ENCODE data around the gene ARHGEF10L. TPM values are rescaled to one million over a fixed set of nuclear protein-coding genes. Genes with fewer than 3 reads are reported as not detected.

Gene ARHGEF10L
- polyA plus RNA-seq, 12 donors, result 15.6 to 29.2 (median 19.0) TPM; not detected in 1

DNA sequence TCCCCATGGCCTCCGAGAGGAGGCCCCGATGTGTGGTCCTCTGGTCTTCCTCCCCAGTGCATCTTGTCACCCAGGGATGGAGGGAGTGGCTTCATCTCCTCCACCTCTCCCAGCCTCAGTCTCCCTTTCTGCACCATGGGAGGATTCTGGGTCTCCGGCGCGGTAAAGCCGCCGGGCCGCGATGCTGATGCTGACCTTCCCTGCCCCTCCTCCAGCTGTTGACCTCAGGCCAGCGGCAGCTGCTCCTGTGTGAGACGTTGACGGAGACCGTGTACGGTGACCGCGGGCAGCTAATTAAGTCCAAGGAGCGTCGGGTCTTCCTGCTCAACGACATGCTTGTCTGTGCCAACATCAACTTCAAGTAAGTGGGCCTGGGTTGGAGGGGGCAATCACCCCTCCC is 92.6 kb downstream of the ARHGEF10L start:
- DNase-seq, result no peak

DNA sequence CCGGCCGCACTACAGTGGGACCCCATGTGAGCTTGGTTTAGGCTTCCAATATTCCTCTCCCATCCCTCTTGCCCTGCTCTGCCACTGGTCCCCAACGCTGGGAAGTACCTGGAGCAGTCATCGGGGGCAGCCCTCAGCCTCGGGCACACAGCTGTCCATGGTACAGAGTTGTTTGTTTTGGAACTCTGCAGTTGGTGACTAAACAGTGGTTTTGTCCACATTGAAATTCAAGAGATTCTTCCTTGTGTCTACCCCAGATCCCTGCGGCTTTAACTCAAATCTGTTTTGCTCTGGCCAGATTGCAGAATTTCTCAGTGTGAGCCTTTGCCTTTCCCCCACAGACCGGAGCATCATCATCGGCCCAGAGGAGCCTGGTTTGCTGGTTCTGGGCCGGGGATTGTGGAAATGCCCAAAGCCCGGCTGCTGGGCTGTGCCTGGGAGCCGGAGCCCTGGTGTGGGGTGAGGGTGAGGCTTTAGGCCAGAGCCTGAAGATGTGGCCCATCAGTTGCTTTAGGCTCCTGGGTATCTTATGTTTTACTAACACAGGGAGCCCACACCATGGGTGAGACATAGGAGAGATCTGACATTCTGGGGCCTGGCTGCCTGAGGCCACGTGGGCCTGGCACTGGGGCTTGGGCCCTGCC is 93.2 kb downstream of the ARHGEF10L start:
- no peak for DNase-seq

DNA sequence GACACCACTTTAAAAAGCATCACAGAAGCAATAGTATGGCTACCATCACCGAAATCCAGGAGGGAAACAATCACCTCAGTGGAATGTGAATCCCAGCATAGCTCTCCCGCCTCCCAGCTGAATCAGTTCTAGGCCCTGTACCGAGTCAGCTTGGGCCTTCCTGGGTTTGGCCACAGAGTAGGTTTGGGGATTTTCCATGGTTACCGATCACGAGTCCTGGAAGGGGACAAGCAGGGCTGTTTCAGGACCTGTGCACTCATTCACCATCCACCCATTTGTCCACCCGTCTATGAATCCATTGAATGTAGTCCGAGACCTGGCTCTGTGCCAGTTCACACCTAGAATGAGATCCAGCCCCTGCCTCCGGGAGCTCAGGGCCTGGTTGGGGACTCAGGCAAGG is 94.2 kb downstream of the ARHGEF10L start:
- DNase-seq, result no peak

DNA sequence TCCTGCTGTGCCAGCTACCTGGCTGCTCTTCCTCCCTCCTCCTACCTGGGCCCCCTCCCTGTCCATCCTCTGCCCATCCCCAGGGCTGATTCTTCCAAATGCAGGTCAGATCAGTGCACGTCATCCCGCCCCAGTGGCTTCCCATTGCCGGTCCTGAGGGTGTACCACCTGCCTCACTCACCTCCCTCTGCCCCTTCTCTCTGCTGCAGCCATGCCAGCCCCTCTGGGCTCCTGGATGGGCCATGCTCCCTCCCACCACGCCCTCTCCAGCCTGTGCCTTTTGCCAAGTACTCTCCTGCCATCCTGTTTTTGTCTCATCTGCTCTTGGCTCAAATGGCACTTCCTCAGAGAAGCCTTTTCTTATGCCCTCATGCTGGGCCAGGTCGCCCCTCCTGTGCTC is 95.8 kb downstream of the ARHGEF10L start:
- DNase-seq, result no peak

DNA sequence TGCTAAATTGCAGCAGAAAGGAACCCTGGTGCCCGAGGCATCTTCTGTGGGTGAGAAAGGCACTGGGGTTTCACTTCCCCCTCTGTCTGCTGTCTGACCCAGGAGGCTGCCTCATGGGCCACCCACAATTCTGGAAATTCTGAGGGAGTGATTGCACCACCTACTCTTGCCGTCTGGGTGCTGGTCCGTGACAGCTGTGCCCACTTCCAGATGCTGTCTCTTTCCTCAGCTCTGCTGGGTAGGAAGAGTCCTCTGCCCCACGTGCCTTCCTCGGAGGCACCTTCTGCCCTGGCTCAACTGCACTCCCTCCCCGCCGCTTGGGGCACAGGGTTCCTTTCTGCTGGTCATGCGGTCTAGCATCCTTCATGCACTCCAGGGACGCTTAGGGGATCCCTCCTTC is 96.3 kb downstream of the ARHGEF10L start:
- DNase-seq, result peak; percentile 32

DNA sequence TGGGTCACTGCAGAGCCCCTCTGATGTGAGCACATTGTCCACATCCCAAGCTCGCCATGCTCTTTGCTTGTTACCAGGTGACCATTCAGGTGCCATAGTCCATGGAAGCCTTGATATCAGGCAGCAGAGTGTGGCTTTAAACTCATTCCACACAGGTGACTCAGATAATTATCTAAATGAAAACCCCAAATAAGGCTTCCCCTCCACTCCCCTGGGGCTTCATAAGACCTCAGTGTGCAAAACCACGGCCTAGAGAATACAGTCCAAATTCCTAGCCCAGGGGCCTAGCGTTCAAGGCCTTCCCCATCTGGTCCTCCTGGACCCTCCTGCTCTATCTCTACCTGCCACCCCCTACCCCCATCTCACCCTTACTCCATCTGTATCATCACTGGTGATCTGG is 97.1 kb downstream of the ARHGEF10L start:
- DNase-seq, result no peak

DNA sequence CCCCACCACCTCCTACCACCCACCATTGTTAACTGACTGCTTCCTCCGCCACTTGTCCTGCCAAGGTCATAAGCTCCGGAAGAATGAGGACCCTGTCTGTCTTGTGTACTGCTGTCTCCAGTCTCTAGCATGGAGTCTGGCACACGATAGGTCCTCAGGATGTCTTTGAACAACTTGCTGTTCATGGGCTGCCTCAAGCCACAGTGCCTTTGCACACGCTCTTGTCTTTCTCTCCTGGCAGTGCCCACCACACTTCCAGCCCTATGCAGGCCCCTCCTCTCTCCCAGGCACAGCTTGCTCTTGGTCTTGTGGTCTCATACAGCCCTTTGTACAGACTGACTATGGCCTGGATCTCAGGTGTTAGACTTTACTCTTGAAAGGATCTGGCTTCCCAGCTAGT is 97.6 kb downstream of the ARHGEF10L start:
- no peak for DNase-seq

DNA sequence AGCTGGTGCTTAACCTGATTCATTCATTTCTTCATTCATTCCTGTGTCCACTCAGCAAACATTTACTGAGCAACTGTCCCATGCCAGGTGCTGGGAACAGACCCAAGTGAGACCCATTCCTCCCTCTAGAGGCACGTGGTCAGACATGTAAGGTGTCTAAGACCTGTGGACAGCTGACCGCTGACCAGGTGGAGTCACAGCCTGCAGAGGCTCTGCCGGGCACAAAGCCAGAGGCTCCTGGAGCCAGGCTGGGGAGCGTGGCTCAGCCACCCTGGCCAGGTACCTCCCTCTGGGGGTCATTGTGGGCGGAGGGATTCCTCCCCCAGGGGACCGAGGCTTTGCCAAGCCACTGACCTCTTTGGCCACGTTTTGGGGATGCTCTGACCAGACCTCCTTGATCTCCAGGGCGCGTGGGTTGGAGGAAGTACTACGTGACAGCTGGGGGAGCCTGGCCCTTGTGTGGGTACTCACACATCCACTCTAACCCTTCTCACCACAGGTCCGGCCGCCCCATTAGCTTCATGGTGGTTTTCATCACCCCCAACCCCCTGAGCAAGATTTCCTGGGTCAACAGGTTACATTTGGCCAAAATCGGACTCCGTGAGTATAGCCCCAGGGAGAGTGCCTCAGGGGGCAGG is 100.3 kb downstream of the ARHGEF10L start:
- DNase-seq, result no peak

DNA sequence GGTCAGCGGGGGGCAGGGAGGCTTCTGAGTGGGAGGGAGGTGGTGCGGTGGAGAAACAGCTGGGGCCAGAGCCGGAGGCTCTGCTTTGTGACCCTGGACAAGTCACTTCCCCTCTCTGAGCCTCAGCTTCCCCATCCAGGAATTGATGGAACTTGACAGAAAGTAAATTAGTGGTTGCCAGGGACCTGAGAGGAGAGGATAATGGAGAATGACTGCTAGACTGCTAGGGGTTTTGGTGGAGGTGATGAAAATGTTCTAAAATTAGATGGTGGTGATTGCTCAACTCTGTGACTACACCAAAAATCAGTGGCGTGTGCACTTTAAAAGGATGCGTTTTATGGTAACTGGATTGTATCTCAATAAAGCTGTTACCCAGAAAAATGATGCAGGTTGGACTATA is 100.9 kb downstream of the ARHGEF10L start:
- no peak for DNase-seq

DNA sequence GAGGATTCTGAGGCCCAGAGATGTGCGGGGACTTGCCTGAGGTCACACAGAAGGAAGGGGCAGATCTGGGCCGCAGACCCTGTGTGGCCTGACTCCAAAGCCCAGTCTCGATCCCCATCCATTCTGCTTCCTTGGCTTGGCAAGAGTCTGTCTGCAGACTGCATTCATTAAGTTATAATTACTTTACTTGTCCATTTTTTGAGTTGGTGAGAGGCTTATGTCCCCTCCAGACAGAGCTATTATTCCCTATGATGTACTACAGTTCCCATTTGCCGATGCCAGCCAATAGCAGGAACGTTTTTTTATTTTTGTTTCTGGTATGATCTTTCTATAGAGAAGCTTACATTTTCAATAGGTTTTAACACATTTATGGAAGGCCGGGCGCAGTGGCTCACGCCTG is 101.5 kb downstream of the ARHGEF10L start:
- no peak for DNase-seq

DNA sequence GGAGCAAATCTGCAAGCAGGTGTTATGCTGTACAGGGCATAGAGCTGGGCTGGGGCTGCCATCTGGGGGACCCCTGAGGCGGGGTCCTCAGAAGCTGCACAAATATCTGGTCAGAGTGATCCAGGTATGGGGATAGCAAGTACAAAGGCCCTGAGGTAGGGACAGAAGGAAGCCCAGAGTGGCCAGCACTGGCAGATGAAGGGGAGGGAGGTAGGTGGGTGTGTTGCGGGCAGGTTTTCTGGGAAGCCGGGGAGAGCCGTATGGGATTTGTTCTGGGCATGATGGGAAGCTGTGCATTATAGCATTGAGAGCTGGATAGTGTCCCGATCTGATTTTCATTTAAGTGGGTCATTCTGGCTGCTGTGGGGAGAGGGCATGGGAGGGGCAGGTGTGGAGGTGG is 102.7 kb downstream of the ARHGEF10L start:
- no peak for DNase-seq

DNA sequence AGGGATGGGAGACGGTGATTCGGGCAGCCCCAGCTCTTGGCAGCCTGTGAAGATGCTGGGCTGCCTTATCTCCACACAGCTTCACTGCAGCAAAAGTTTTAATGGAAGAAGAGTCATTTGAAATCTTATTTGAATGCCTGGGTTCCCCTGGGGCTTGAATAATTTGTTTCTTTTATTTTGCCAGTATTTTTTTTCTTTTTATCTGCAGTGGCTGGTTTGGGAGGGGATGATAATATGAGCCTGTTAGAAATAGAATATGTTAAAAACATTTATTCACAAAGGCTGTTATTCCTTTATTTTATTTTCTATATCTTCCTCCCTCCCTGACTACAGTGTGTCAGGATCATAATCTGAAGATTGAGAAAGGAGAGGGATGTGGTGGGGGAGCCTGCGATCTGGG is 103.4 kb downstream of the ARHGEF10L start:
- no peak for DNase-seq

DNA sequence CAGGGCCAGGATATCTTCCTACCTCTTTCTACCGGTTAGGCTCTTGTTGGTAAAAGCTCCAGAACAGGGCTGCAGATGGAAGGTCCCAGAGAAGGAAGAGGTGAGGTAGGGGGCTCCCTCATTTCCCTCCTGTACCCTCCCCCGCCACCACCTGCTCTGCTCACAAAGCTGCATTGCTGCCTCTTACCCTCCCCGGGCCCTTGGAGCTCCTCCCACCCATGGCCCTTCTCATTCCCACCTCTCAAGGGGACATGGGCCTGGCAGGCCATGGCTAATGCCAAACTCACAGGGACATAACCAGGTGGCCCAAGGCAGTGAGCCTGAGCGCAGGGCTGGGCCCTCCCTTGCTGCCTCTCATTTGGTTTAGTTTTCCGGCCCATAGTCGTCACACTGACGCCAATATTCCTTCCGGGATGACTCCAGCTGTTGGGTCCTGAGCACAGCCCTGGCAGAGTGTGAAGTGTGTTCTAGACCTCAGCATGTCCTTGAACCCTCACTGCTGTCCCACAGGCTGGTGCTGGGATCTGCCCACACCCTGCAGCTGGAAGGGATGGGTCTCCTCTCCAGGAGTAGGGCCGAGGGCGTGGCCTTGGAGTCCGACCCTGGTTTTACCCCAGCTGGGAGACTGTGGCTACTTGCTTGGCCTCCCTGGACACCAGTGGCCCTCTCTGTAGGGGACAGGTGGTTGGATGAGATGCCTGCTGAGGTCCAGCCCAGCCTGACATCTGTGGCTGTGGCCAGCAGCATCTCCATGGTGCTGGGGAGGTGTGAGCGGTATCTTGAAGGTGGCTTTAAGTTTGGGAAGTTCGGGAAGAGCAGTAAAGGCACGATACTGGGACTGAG is 104.6 kb downstream of the ARHGEF10L start:
- DNase-seq, result no peak

DNA sequence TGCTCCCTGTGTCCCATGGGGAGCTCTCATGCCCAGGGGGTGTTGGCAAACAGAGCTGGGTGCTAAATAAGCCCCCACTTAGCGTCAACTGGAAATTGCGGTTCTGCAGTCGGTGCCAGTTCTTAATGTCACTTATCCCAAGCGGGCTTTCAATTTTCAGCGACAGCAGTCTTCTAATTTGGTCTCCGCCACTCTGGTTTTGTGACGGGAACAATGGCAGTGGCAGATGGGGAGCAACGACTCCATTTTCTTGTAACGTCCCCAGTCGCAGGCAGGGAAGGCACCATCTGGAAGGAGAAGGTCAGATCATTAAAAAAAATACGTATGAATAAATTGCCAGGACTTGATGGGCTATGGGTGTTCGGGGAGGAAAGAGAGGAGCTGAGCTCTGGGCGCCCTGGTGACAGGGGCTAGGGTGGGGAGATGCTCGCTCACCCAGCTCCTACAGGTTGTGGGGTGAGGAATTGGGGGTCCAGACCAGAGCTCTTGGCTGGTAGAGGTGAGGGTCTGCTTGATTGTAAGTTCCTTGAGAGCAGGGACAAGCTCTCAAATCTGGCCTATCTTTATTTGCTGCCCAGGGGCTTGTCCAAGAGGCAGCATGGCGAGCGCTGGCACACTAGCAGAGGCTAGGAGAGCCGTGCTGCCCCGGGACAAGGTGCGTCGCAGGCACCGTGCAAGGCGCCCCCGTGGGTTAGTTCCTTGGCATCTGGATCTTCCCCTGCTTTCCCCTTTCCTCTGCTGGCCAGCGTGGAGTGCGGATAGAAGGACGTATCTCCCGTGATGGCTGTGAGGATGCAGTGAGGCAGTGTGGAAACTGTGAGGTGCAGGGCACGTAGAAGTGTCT is 105.8 kb downstream of the ARHGEF10L start:
- DNase-seq, result no peak

DNA sequence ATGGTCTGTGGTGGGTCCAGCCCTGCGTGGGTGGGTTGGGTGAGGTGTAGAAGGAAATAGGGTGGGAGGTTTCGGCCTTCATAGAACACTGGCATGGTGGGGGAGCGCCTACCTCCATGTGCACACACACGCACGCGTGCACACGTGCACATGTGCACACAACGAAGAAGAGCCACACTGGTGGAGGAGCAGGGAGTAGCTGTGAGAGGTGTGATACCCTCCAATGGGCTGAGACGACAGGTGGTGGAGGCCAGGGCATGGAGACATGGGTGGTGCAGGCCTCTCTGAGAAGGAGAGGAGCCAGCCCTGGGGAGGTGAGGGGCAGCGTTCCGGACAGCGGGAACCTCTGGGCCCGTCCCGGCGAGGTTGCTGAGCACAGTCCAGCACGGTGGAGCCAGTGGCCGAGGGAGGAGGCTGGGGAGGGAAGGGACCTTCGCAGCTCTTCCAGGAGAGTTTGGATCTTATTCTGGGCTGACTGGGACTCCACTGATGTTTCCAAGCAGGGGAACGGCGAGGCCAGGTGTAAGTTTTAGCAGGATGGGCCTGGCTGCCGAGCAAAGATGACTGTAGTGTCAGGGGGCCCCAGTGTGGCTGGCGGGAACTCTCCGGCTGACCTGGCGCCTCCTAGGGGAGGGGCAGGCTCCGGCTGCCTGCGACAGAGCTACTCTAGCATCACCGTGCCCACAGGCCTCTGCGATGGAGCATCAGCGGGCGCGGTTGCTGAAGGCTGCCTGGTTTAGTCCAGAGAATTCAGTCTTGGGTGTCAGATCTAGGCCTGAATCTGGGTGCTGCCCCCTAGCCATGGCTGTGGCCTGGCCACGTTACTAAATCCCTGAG is 107.2 kb downstream of the ARHGEF10L start:
- DNase-seq, result no peak

DNA sequence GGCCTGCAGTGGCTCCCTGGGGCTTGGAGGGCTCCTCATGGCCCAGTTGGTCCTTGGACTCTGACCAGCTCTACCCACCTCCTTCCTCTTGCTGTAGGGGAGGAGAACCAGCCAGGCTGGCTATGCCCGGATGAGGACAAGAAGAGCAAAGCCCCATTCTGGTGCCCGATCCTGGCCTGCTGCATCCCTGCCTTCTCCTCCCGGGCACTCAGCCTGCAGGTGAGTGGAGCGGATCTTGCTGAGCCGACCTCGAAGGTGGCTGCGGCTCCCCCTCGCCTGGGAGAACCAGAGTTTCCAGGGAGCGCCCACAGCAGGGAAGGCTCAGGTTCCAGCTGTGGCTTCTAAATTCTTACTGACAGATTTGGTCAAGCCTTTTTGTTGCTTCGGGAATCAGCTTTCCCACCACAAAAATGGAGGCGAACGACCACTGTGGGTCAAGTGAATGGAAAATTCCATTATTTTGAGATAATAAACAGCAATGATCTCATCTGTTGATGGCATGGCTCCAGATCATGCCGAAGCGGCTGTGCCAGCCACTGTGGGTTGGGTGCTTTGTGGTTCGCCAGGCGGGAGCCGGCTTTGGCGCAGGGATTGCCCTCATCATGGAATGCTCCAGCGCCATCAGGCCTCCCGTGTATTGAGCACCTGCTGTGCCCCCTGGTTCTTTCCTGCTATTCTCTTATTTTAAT is 109.1 kb downstream of the ARHGEF10L start:
- DNase-seq, result no peak

DNA sequence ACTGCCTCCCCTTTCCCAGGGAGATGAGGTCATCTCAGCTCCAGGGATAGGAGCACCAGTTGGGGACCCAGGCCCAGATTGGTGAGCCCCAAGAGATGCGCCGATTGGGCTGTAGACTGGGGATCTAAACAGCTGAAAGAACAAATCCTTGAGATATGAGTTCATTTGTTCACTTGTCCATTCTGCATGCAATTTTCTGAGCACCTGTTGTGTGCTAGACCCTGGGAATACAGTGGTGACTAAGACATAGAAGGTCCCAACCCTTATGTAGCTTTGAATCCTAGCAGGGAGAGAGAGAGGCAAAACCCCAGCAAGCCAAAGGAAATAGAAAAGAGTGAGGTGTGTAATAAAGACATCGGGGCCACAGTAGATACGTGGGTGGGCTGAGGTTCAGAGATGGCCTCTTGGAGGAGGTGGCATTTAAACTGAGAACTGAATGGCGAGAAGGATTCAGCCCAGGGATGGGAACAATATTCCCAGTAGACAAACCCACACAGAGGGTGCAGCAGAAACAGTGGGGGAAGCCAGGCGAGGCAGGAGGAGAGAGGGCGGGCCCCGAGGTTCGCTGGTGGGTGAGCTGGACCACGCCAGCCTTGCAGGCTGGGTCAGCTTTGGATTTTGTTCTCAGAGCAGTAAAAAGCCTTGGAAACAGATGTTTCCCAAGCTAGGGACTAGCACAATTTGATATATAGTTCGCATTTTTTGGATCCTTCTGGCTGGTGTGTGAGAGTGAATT is 110.0 kb downstream of the ARHGEF10L start:
- no peak for DNase-seq

DNA sequence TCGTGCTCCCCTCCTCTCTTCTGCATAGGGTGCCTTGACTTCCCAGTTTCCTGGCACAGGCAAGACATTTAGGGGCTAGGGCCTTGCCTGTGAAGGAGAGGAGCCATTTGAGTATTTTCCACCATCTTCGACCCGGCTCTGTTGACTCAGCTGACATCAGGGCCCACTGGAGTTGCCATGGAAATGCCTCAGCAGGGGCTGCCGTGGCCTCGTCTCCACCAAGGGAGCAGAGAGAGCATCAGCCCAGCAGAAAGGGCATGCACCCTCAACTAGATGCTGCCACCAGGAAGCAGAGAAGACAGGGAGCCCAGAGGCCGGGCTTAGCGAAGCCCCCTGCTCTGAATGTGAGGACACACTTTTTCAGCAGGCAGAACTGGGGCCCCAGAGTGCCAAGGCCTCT is 113.8 kb downstream of the ARHGEF10L start:
- no peak for DNase-seq

DNA sequence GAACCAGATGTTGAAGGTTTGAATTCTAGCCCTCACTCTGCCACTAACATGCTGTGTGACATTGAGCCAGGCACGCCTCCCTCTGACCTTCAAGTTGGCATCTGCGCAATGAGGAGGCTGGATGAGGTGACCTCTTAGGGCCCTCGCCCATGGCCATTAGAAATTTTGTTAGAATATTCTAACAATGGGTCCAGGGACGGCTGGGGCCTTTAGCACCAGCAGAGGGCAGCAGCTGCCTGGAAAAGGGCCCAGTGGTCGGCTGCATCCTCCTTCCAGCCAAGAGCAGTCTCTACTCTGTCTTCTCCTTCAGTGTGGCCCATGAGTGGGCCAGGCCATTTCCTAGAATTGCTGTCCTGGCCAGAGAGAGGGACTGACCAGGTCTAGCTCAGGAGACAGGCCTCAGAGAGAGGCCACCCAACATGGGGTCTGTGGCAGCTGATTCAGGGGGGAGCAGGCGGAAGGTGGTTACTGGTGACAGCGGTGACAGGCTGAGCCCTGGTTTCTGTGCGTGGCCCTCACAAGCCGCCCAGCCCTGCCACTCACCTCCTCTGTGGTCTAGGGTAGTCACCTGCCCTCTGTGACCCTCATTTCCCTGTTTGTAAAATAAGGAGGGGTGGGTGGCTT is 114.3 kb downstream of the ARHGEF10L start:
- DNase-seq, result peak; percentile 54
